AG09309 (cell line): Measurements from ENCODE around the gene KCNQ2.

Experiments used
- DNase-seq: peaks from one replicate; pipeline ENCODE4 v3.0.0-alpha.2; 2010; ENCODE audit warnings: low read depth
- H3K4me3 ChIP-seq: 2 replicates; pipeline ENCODE4 v1.5.1; 2011; ENCODE audit warnings: mild to moderate bottlenecking, low read depth, low read length, moderate library complexity; ENCODE audit not compliant: control insufficient read depth
- CTCF ChIP-seq: IDR thresholded peaks from 2 replicates; pipeline ENCODE4 v1.5.1; 2011; ENCODE audit warnings: mild to moderate bottlenecking, low read depth, low read length, inconsistent platforms; ENCODE audit not compliant: insufficient read depth, control insufficient read depth; ENCODE audit errors: missing control alignments

KCNQ2 gene

GRCh38 chr20:63409066-63409833 lies 63.2 kb downstream of the KCNQ2 start:
- no peak for DNase-seq
- H3K4me3 ChIP-seq: no peak overlapping the region
- TF ChIP-seq CTCF: no peak

- DNase-seq: no peak
- TF ChIP-seq CTCF: no peak
- no peak overlapping the region for H3K4me3 ChIP-seq
Measured at GRCh38 chr20:63408684-63409046, 63.8 kb downstream of the KCNQ2 start.

GRCh38 chr20:63407928-63408683 lies 64.3 kb downstream of the KCNQ2 start:
- H3K4me3 ChIP-seq: no peak overlapping the region
- DNase-seq: no peak
- no peak for TF ChIP-seq CTCF

- no peak for TF ChIP-seq CTCF
- no peak for DNase-seq
- no peak overlapping the region for H3K4me3 ChIP-seq
Measured at GRCh38 chr20:63406617-63407245, 65.7 kb downstream of the KCNQ2 start.

GRCh38 chr20:63406011-63406410 lies 66.4 kb downstream of the KCNQ2 start:
- TF ChIP-seq CTCF: no peak
- no peak for DNase-seq
- no peak overlapping the region for H3K4me3 ChIP-seq

- H3K4me3 ChIP-seq: no peak overlapping the region
- TF ChIP-seq CTCF: no peak
- no peak for DNase-seq
Measured at GRCh38 chr20:63405102-63405730, 67.2 kb downstream of the KCNQ2 start.
